ENCODE results near the gene BEST3. TPM values are rescaled to one million over a fixed set of nuclear protein-coding genes. Genes with fewer than 3 reads are reported as not detected.

BEST3 gene
- total RNA-seq, 1 donor from 2014 or later, result not detected

DNA sequence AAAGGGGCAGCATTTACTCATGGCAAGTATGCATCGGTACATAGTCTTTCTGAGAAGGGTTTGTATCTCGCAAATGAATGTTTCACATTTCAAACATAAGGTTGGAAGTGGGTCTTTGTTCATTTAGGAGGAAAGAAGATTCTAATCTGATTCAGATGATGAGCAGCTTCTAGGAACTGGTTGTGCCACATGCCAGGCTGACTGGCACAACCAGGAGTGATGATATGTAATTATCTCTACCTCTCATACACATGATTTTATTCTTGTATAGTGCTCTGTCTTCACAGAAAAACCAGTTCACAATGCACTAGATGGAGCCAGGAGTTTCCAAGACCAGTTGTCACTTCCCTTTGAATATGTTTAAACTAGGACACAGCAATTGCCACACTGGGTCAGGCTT lies 13.7 kb upstream of the BEST3 start:
- H3K27ac ChIP-seq, result no peak overlapping the region
- H3K36me3 ChIP-seq, result no peaks in the 10 kb centered on the region
- TF ChIP-seq, protein P1, sequence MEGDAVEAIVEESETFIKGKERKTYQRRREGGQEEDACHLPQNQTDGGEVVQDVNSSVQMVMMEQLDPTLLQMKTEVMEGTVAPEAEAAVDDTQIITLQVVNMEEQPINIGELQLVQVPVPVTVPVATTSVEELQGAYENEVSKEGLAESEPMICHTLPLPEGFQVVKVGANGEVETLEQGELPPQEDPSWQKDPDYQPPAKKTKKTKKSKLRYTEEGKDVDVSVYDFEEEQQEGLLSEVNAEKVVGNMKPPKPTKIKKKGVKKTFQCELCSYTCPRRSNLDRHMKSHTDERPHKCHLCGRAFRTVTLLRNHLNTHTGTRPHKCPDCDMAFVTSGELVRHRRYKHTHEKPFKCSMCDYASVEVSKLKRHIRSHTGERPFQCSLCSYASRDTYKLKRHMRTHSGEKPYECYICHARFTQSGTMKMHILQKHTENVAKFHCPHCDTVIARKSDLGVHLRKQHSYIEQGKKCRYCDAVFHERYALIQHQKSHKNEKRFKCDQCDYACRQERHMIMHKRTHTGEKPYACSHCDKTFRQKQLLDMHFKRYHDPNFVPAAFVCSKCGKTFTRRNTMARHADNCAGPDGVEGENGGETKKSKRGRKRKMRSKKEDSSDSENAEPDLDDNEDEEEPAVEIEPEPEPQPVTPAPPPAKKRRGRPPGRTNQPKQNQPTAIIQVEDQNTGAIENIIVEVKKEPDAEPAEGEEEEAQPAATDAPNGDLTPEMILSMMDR (IDR thresholded peaks at IDR 0.05), result no peak
- H3K4me3 ChIP-seq, result no peak overlapping the region
- no peaks in the 10 kb centered on the region for H3K4me1 ChIP-seq
- H3K9me3 ChIP-seq, result no peaks in the 10 kb centered on the region
- no peaks in the 10 kb centered on the region for H3K27me3 ChIP-seq
- intact Hi-C loops (cut with DNase I), result no loop called here
- ATAC-seq (no peak), DNase-seq (no peak)

GRCh38 chr12:69708649-69709048 lies 9.5 kb upstream of the BEST3 start:
- ATAC-seq, result no peak
- no peaks in the 10 kb centered on the region for H3K9me3 ChIP-seq
- intact Hi-C loops (cut with DNase I), result no loop called here
- no peaks in the 10 kb centered on the region for H3K27me3 ChIP-seq
- H3K36me3 ChIP-seq, result no peaks in the 10 kb centered on the region
- H3K4me3 ChIP-seq, result no peak overlapping the region
- DNase-seq, result no peak
- TF ChIP-seq, protein P1 (IDR thresholded peaks at IDR 0.05), result no peak
- no peaks in the 10 kb centered on the region for H3K4me1 ChIP-seq
- H3K27ac ChIP-seq, result no peak overlapping the region

DNA sequence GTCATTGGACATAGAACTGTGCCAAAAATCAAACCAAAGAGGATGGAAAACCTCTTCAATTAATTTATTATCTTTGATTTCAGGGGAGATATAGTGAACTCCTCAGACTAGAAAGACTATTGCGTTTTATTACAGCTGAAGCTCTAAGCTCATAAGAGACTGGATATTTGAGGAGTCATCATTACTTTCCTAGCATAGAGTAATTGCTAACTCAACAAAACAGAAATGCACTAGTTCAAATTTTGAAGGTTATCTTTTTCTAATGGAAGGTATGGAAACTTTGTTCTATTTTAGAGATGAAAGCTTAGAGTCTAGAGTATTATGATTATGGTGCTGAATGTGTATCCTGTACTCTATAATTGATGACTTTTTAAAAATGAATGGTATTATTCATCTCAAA lies 5.3 kb upstream of the BEST3 start:
- no peak for ATAC-seq
- TF ChIP-seq, protein P1 (IDR thresholded peaks at IDR 0.05), result no peak
- intact Hi-C loops (cut with DNase I), result no loop called here

DNA sequence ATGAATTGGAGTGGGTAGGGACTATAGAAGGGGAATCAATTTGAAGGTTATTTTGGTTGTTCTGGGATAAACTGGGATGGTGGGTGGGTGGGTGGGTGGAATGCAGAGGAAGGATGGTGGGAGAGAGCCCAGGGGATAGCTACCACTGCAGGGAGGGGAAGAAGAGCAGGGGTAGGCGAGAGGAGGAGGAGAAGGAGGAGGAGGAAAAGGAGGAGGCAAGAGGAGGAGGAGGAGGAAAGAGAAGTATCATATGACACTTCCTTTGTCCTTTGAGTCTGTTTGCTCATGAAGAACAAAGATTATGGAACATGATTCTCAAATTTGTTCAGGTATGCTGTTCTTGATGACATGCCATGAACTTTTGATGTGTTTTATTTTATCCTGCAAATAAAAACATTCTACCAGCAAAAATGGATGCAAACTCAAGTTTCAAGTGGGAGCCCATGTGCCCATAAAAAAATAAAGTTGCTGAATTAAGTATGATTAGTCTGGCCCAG lies 4.1 kb upstream of the BEST3 start:
- H3K36me3 ChIP-seq, result no peaks in the 10 kb centered on the region
- no peak overlapping the region for H3K4me3 ChIP-seq
- TF ChIP-seq, protein P1 (IDR thresholded peaks at IDR 0.05), result no peak
- no peak overlapping the region for H3K27ac ChIP-seq
- no peaks in the 10 kb centered on the region for H3K27me3 ChIP-seq
- no peak for DNase-seq
- ATAC-seq, result no peak
- intact Hi-C loops (cut with DNase I), result no loop called here
- H3K4me1 ChIP-seq, result no peaks in the 10 kb centered on the region
- no peaks in the 10 kb centered on the region for H3K9me3 ChIP-seq

More for the DNA sequence above, 5.3 kb upstream of the BEST3 start:
- H3K9me3 ChIP-seq, result no peaks in the 10 kb centered on the region
- DNase-seq, result no peak
- H3K27ac ChIP-seq, result no peak overlapping the region
- no peaks in the 10 kb centered on the region for H3K27me3 ChIP-seq
- no peak overlapping the region for H3K4me3 ChIP-seq
- H3K36me3 ChIP-seq, result no peaks in the 10 kb centered on the region
- H3K4me1 ChIP-seq, result no peaks in the 10 kb centered on the region

- Histone ChIP-seq H3K9me3 (no peaks in the 10 kb centered on the region), H3K27me3 (no peaks in the 10 kb centered on the region), H3K27ac (no peak overlapping the region), H3K36me3 (no peaks in the 10 kb centered on the region), H3K4me1 (no peaks in the 10 kb centered on the region), H3K4me3 (no peak overlapping the region)
- ATAC-seq (no peak), DNase-seq (no peak)
- TF ChIP-seq, protein P1 (IDR thresholded peaks at IDR 0.05), result no peak
- intact Hi-C loops (cut with DNase I), result no loop called here
Observed at GRCh38 chr12:69701826-69702225, 2.7 kb upstream of the BEST3 start.

- intact Hi-C loops (cut with DNase I), result no loop called here
- H3K36me3 ChIP-seq, result no peaks in the 10 kb centered on the region
- no peak overlapping the region for H3K27ac ChIP-seq
- H3K9me3 ChIP-seq, result no peaks in the 10 kb centered on the region
- H3K4me3 ChIP-seq, result no peak overlapping the region
- H3K27me3 ChIP-seq, result no peaks in the 10 kb centered on the region
- H3K4me1 ChIP-seq, result no peaks in the 10 kb centered on the region
- TF ChIP-seq, protein P1 (IDR thresholded peaks at IDR 0.05), result no peak
- ATAC-seq, result no peak
- no peak for DNase-seq
Observed at GRCh38 chr12:69698054-69698453, 1.0 kb downstream of the BEST3 start.

Data from upper lobe of right lung (tissue), 1 donor.